NCI-H1048 (cell line): Measurements from ENCODE around the gene DYNLL1.
"Not testable (repeated sequence)": the region's sequence is repeated elsewhere in the genome, so short reads cannot be mapped to it uniquely, and the experiment has no call there.

Experiments
- DNase-seq: peaks from one replicate; lab custom pipeline; 2025; lab: John Stamatoyannopoulos, UW

Gene DYNLL1

GRCh38 chr12:120495731-120496412 lies at the start of gene DYNLL1:
Gene DYNLL1, plus strand, starts transcription at chr12:120496113. Its CDS starts 309 bp downstream, at chr12:120496422.
- peak; percentile 88 for DNase-seq

GRCh38 chr12:120446844-120447178 lies 49.1 kb upstream of the DYNLL1 start:
- DNase-seq: not testable (repeated sequence)

- DNase-seq: no peak
Observed at GRCh38 chr12:120447992-120448391, 47.9 kb upstream of the DYNLL1 start.

GRCh38 chr12:120452524-120452923 lies 43.4 kb upstream of the DYNLL1 start:
- DNase-seq: not testable (repeated sequence)

GRCh38 chr12:120453060-120453750 lies 42.7 kb upstream of the DYNLL1 start:
- no peak for DNase-seq

GRCh38 chr12:120453977-120454376 lies 41.9 kb upstream of the DYNLL1 start:
- no peak for DNase-seq

- no peak for DNase-seq
Observed at GRCh38 chr12:120455302-120455701, 40.6 kb upstream of the DYNLL1 start.

- DNase-seq: no peak
Observed at GRCh38 chr12:120457133-120457532, 38.8 kb upstream of the DYNLL1 start.

- DNase-seq: no peak
Observed at GRCh38 chr12:120460157-120460556, 35.8 kb upstream of the DYNLL1 start.

- DNase-seq: no peak
Observed at GRCh38 chr12:120462099-120462640, 33.7 kb upstream of the DYNLL1 start.

GRCh38 chr12:120463712-120464111 lies 32.2 kb upstream of the DYNLL1 start:
- DNase-seq: no peak

- DNase-seq: no peak
Observed at GRCh38 chr12:120465756-120466155, 30.2 kb upstream of the DYNLL1 start.

- no peak for DNase-seq
Observed at GRCh38 chr12:120466560-120467315, 29.2 kb upstream of the DYNLL1 start.

- DNase-seq: no peak
Observed at GRCh38 chr12:120467439-120467838, 28.5 kb upstream of the DYNLL1 start.

- no peak for DNase-seq
Observed at GRCh38 chr12:120468325-120468820, 27.5 kb upstream of the DYNLL1 start.

GRCh38 chr12:120468821-120469449 lies 27.0 kb upstream of the DYNLL1 start:
- no peak for DNase-seq

GRCh38 chr12:120469450-120470149 lies 26.3 kb upstream of the DYNLL1 start, which contains the start of gene SRSF9:
Gene SRSF9, minus strand, starts transcription at chr12:120469748. Its CDS starts 139 bp downstream, at chr12:120469609.
- peak; percentile 74 for DNase-seq

- DNase-seq: no peak
Observed at GRCh38 chr12:120470150-120470784, 25.6 kb upstream of the DYNLL1 start.

- no peak for DNase-seq
Observed at GRCh38 chr12:120472521-120472920, 23.4 kb upstream of the DYNLL1 start.

- DNase-seq: no peak
Observed at GRCh38 chr12:120473807-120474615, 21.9 kb upstream of the DYNLL1 start.
